ENCODE results near the gene BANP.
"Not testable (repeated sequence)": the region's sequence is repeated elsewhere in the genome, so short reads cannot be mapped to it uniquely, and the experiment has no call there.

BANP gene

GRCh38 chr16:88019821-88020515 lies 68.7 kb downstream of the BANP start:
- TF ChIP-seq, protein P1, sequence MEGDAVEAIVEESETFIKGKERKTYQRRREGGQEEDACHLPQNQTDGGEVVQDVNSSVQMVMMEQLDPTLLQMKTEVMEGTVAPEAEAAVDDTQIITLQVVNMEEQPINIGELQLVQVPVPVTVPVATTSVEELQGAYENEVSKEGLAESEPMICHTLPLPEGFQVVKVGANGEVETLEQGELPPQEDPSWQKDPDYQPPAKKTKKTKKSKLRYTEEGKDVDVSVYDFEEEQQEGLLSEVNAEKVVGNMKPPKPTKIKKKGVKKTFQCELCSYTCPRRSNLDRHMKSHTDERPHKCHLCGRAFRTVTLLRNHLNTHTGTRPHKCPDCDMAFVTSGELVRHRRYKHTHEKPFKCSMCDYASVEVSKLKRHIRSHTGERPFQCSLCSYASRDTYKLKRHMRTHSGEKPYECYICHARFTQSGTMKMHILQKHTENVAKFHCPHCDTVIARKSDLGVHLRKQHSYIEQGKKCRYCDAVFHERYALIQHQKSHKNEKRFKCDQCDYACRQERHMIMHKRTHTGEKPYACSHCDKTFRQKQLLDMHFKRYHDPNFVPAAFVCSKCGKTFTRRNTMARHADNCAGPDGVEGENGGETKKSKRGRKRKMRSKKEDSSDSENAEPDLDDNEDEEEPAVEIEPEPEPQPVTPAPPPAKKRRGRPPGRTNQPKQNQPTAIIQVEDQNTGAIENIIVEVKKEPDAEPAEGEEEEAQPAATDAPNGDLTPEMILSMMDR (IDR thresholded peaks at IDR 0.05; ENCODE audit: low read depth, low read length), result no peak
- H3K4me3 ChIP-seq (ENCODE audit: low read depth, low read length), result no peak overlapping the region
- no peak for DNase-seq (ENCODE audit: low read depth, low spot score)
- in situ Hi-C loops (cut with HindIII; ENCODE audit: low sequenced_read_pairs), result no loop called here

DNA sequence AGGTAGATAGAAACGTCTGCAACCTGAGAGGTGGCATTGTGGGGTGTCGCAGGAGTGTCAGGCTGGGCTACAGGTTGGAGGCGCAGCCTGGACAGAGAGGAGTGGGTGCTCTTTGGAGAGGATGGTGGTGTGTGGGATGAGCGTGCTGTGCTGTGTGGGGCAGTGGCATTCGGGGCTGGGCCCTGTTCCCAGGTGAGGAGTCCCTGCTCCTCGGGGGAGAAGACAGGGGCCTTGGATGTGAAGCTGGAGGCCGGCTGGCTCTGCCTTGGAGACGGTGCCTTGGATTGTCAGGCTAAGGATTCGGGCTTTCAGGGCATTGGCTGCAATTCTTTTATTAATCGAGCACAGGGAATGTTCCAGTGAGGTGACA lies 69.3 kb downstream of the BANP start:
- DNase-seq (ENCODE audit: low read depth, low spot score), result no peak
- TF ChIP-seq, protein P1 (IDR thresholded peaks at IDR 0.05; ENCODE audit: low read depth, low read length), result no peak
- in situ Hi-C loops (cut with HindIII; ENCODE audit: low sequenced_read_pairs), result no loop called here
- no peak overlapping the region for H3K4me3 ChIP-seq (ENCODE audit: low read depth, low read length)

GRCh38 chr16:88021041-88021970 lies 70.1 kb downstream of the BANP start:
- in situ Hi-C loops (cut with HindIII; ENCODE audit: low sequenced_read_pairs); DNase-seq (ENCODE audit: low read depth, low spot score): not testable (repeated sequence)

DNA sequence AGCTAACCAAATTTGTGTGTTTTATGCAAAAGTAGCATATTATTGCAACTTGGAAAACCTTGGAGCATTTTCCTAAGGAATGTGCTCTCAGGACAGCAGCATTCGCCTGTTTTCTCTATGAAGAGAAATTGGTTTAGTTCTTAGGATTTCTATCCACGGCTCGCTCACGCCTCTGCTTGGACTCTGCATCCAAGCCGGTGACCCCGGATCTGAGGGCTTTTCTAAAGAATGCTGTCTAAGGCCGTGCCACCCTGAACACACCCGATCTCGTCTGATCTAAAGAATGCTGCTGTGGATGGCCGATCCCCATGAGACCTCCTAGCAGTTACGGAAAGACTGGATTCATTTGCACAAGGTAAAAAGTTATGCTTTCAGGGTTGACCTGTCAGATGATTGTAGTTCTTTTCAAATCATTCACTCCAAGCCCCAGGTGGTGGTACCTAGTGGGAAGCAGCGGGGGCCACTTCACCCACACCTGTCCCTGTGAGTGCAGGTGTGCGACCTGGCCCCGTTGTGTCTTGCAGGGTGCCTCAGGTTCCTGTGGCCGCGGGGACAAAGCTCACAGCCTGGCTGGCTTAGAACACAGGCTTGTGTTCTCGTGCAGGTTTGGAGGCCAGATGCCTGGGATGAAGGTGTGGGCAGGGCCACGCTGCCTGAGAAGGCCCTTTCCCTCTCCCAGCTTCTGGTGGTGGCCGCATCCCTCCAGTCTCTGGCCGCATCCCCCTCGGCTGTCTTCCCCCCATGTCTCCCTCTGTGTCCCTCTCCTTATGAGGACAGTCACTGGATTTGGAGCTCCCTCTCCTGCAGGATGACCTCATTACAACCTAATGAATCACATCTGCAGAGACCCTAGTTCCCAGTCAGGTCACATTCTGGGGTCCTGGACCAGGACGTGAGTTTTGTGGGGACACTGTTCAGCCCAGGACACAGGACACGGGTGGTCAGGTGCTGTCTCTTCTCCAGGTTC lies 71.1 kb downstream of the BANP start:
- in situ Hi-C loops (cut with HindIII; ENCODE audit: low sequenced_read_pairs), result no loop called here
- TF ChIP-seq, protein P1 (IDR thresholded peaks at IDR 0.05; ENCODE audit: low read depth, low read length), result no peak
- H3K4me3 ChIP-seq (ENCODE audit: low read depth, low read length), result no peak overlapping the region
- DNase-seq (ENCODE audit: low read depth, low spot score), result no peak

More at GRCh38 chr16:88021041-88021970, 70.1 kb downstream of the BANP start:
- not testable (repeated sequence) for H3K4me3 ChIP-seq (ENCODE audit: low read depth, low read length)

DNA sequence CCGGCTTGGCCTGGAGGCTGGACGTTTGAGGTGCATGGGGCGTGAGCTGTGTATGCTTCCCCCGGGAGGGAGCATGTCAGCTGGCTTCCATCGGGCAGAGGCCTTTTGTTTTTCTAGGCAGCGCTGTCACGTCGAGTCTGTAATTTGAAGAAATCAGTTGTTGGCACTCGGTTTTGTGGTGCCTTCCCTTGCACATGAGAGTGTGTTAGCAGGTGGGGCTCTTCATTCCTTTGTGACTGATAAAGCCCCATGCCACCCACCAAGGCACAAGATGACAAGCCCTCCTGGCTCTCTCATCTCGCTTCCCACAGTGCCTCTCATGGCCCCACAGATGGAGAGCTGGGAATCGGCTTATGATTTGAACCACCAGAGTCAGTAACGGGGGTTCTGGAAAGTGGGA lies 72.1 kb downstream of the BANP start:
- no peak for DNase-seq (ENCODE audit: low read depth, low spot score)
- H3K4me3 ChIP-seq (ENCODE audit: low read depth, low read length), result no peak overlapping the region
- TF ChIP-seq, protein P1 (IDR thresholded peaks at IDR 0.05; ENCODE audit: low read depth, low read length), result no peak
- in situ Hi-C loops (cut with HindIII; ENCODE audit: low sequenced_read_pairs), result no loop called here

GRCh38 chr16:88023786-88024185 lies 72.6 kb downstream of the BANP start:
- H3K4me3 ChIP-seq (ENCODE audit: low read depth, low read length), result no peak overlapping the region
- TF ChIP-seq, protein P1 (IDR thresholded peaks at IDR 0.05; ENCODE audit: low read depth, low read length), result no peak
- DNase-seq (ENCODE audit: low read depth, low spot score), result no peak
- in situ Hi-C loops (cut with HindIII; ENCODE audit: low sequenced_read_pairs), result no loop called here
